Fibroblast of villous mesenchyme (primary cell): Measurements from ENCODE around the gene MYG1. TPM values are rescaled to one million over a fixed set of nuclear protein-coding genes. Genes with fewer than 3 reads are reported as not detected.
"Not testable (repeated sequence)": the region's sequence is repeated elsewhere in the genome, so short reads cannot be mapped to it uniquely, and the experiment has no call there.

Experiments
- DNase-seq: peaks from one replicate; pipeline ENCODE4 v3.0.0-alpha.2; 2010; ENCODE audit warnings: low read depth
- H3K4me3 ChIP-seq: 2 replicates; pipeline ENCODE4 v1.5.1; 2011; ENCODE audit warnings: low read depth, mild to moderate bottlenecking, low read length
- CTCF ChIP-seq: IDR thresholded peaks from 2 replicates; pipeline ENCODE4 v1.5.1; 2012; ENCODE audit warnings: low read depth, mild to moderate bottlenecking, low read length; ENCODE audit not compliant: insufficient read depth
- total RNA-seq: library from RNA; depleted of rRNA; stranded (reverse); fragments of >200 nt; gene quantifications from 2 replicates; pipeline ENCODE4 v1.2.3, GENCODE V29; 2012

The MYG1 gene
- total RNA-seq, 1 donor, result 30.2 TPM

GRCh38 chr12:53325511-53326061 is 26.1 kb downstream of the MYG1 start:
- no peak for TF ChIP-seq CTCF
- H3K4me3 ChIP-seq, result peak overlapping the region; percentile 70
- DNase-seq, result no peak

GRCh38 chr12:53326460-53327185 is 27.1 kb downstream of the MYG1 start:
- no peak for TF ChIP-seq CTCF
- DNase-seq, result no peak
- H3K4me3 ChIP-seq, result no peak overlapping the region

GRCh38 chr12:53327435-53328042 is 28.0 kb downstream of the MYG1 start:
- TF ChIP-seq CTCF, result peak; percentile 36
- peak; percentile 13 for DNase-seq
- H3K4me3 ChIP-seq, result no peak overlapping the region

- H3K4me3 ChIP-seq, result no peak overlapping the region
- no peak for TF ChIP-seq CTCF
- DNase-seq, result no peak
Observed at GRCh38 chr12:53328043-53328435, 28.5 kb downstream of the MYG1 start.

- TF ChIP-seq CTCF, result no peak
Observed at GRCh38 chr12:53330671-53331070, 31.2 kb downstream of the MYG1 start.

GRCh38 chr12:53332339-53332738 is 32.8 kb downstream of the MYG1 start:
- H3K4me3 ChIP-seq, DNase-seq: not testable (repeated sequence)

More at GRCh38 chr12:53330671-53331070, 31.2 kb downstream of the MYG1 start:
- no peak for DNase-seq
- no peak overlapping the region for H3K4me3 ChIP-seq

GRCh38 chr12:53332744-53333143 is 33.2 kb downstream of the MYG1 start:
- DNase-seq, result no peak
- H3K4me3 ChIP-seq, result no peak overlapping the region
- no peak for TF ChIP-seq CTCF
